Stimulated activated CD8-positive, alpha-beta memory T cell treated with anti-CD3 and anti-CD28 coated beads, Interleukin-4, amount 100 ng/mL, for 4 hours (primary cell): Measurements from ENCODE around the gene KRT9.
"Not testable (repeated sequence)": the region's sequence is repeated elsewhere in the genome, so short reads cannot be mapped to it uniquely, and the experiment has no call there.

Source experiments
- DNase-seq, 2 donors: peaks; one replicate each; pipeline ENCODE4 v3.0.0-alpha.2; 2020; ENCODE audit warnings: low read depth in 2 of 2, low spot score in 1 of 2

KRT9 gene

DNA sequence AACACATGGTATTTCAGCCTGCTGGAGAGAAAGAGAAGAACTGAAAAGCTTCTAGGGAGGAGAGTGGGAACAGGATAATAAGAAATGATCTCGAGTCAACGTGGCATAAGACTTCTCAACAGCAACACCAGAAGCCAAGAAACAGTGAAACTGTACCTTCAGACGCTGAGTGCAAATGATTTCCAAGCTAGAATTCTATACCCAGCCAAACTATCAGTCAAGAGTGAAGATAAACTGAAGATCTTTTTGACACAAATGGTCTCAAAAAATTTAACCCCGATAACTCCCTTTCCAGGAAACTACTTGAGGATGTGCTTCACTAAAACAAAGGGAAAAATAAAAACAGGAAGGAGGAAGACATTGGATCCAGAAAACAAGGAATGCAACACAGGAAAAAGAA is 35.1 kb upstream of the KRT9 start:
- DNase-seq, result not testable (repeated sequence)

DNA sequence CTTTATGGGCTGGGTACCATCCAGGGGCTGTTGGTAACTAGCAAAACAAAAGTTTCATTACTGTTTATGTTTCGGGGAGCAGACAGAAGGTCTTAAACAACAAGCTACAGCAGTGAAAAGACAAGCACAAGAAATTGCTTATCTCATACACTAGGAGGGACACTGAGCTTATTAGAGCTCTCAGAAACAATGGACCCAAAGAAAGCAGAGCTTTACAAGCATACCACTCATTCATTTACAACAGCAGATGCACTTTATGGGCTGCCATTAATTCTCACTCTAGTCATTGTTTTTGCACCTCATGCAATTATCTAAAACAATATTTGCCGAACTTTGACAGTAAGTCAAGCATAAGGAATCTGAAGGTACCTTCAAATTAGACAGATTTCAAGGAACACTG is 30.7 kb upstream of the KRT9 start:
- DNase-seq, result no peak

DNA sequence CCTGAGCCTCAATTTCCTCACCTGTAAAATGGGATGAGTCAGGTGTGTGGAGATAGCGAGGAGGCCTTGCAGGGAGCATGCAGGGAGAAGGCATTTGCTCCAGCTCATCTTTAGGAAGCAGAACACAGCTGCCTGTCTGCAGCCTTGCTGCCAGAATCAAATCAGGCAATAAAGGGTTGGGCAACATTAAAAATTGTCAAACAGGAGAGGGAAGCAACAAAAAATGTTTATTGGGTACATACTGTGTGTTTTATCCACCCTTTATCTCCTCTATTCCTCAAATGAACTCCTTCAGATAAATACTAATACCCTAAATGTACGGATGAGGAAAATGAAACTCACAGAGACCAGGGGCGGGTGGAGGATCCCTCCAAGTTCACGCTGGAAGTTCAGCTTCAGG is 28.5 kb upstream of the KRT9 start:
- DNase-seq, result no peak

DNA sequence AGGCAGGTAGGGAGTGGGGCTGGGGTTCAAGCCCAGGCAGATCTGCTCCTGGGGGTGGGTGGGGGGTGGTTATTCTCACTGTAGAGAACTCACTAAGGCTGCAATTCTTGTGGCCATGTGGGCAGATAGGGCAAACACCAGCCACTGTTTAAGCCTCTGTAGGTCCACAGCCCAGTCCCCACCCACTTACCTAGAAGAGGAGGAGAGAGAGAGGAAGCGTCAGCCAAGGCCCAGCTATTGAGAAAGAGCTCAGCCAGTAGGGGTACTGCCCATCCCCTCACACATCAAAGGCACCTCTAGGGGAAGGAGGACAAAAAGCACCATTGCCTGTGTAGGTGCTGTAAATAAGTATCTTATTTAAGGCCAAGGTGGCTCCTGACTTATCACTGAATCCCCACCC is 27.8 kb upstream of the KRT9 start:
- DNase-seq, result no peak

DNA sequence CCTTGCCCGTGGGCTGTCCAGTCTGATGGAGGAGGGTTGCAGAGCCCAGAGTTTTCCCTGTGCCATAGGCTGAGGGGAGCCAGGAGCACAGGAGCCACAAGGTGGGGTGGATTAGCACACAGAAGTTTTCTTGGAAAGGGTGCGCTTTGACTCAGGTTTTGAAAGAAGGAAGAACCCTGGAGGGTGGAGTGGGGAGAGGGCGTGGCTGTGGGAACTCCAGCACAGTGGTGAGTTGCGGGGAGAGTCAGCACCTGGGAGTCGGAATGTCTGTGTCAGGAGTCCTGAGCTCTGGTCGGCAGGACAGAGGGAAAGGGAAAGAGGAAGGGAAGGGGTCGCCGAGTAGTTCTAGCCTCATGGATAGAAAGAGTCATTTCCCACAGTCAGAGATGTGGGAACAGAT is 23.7 kb upstream of the KRT9 start:
- no peak for DNase-seq

DNA sequence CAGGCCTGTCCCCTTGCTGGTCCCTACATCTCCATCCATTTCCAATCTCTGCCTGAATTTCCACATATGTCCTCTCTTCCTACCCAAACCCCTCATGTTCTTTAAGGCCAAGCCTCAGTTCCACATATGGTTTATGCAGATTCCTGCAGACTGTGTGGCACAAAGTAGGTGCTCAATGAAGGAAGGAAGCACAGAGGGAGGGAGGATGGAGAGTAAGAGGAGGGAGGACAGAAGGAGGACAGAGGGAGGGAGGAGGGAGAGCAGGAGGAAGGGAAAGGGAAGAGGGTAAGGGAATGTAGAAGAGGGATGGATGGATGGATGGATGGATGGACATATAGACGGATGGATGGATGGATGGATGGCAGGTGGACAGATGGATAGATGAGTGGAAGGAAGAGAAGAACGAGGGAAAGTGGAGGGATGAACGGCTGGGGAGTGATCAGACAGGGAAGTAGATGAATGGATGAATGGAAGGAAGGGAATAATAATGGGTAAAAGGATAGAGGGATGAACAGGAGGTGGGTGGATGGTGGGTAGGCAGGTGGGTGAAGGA is 22.6 kb upstream of the KRT9 start:
- DNase-seq, result no peak

DNA sequence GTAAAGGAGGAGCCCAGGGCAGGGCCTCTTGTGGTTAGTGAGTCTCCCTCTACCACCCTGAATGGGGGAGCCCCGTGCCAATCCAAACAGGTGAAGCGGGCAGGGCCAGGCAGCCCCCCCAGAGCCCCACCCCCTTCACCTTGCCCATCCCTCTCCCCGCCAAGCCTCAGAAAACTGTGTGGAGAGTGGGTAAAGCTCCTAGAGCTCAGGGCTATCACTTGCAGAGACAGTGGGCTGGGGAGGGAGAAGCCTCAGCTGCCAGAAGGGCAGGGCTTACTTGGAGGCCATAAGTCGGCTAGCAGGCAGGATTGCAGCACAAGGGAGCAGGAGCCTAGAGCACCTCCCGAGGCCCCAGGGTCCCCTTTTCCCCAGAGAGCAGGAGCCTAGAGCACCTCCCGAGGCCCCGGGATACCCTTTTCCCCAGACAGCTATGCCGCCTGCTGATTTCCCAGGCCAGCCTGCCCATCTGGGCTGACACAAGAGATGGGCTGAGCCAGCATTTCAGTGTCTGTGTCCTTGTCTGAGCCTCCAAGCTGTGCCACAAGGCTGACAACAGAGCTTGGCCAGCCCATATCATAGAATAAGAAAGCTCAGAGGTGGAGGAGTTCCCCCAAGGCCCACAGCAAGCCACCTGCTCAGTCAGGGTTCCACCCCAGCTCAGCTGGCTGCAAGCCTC is 21.6 kb upstream of the KRT9 start:
- DNase-seq, result no peak

DNA sequence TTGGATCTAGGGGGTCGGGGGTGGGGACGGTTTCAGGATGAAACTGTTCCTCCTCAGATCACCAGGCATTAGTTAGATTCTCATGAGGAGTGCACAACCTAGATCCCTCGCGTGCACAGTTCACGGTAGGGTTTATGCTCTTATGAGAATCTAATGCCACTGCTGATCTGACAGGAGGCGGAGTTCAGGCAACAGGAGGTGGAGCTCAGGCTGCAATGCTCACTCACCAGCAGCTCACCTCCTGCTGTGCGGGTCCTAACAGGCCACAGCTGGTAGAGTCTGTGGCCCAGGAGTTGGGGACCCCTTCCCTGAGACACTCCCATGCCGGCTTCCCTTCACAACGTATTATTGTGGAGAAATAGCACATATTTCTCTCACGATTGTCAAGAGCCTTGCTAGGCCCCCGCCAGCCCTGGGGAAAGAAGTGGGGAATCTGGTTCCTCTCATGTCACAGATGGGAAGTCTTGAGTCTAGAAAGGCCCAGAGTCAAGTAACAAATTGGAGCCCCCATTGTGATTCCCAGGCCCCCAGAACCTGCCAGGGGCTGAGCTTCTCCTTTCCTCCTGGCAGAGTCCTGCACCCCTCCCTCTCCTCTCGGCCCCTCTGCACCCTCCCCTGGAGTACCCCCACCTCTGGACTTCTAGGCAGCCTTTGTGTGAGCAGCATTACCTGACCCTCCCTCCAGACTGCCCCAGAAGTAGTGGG is 20.9 kb upstream of the KRT9 start:
- DNase-seq, result no peak

DNA sequence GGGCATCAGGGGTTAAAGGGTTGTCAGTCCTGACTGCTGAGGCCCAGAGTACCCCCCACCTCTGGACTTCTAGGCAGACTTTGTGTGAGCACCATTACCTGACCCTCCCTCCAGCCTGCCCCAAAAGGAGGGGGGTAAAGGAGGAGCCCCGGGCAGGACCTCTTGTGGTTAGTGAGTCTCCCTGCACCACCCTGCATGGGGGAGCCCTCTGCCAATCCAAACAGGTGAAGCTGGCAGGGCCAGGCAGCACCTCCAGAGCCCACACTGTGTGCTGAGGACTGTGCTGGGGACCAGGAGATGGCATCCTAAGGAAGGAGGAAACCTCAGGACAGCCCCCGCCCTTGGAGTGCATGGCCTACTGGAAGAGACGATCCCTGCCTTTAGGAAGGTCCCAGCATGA is 17.4 kb upstream of the KRT9 start:
- DNase-seq, result no peak

DNA sequence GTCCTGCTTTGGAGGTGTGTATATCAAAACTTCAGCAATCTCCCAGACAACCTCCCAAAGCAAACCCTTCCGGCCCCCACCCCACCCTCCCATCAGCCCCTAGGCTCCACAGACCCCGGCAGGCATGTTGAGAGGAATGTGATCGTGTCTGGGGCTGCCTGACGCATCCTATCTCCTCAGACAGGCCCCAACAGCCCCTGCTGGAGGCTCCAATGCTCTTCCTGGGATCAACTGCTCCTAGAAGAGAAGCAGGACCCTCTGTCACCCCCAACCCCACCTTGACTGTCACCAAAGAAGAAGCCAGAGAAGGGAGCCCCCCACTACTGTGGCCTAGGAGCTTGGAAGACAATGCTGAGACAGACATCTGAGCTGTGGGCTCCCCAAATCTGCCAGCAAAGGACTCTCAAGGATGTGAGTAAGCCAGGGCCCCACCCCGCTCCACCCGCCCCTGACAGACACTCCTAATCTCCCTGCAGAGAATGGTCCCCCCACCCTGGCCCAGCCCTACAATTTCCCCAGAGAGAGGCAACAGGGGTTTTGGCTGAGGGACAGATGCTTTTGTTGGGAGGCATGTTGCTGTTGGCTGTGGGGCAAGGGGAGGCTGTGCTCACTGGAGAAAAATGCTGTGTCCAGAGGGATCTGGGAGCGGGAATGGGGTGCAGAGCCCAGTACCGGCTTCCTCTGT is 16.4 kb upstream of the KRT9 start:
- no peak for DNase-seq

DNA sequence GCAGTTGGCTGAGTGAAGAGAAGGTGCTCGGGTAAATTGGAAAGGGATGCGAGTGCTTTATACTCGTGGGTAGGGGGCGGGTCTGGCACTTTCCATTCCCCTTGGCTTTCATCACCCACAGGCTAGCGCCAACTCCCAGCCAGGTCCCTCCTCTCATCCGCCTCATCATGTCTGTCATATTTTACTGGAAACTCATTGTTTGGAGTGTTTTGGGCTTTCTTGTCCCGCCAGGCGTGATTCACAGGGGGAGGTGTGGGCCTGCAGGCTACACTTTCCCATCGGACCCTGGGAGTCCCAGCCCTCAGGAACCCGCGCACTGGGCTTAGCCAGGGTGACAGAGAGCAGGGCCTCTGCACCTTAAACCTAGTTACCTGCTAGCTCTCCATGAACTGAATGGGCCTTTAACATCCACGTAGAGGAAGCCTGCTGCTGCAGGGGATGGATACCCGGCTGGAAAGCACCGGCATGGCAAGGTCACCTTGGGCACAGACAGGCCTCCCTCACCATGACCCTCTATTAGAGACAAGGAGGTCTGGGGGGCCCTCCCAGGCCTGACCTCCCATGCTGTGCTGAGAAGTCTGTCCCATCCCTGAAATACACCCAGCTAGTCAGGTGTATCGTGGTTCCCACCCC is 15.1 kb upstream of the KRT9 start, which contains the start of gene KRT14:
Gene KRT14, minus strand, starts transcription at position 33 of the 633 bp plus-strand sequence. CDS start 61 bp downstream, outside the sequence.
- DNase-seq, result no peak

DNA sequence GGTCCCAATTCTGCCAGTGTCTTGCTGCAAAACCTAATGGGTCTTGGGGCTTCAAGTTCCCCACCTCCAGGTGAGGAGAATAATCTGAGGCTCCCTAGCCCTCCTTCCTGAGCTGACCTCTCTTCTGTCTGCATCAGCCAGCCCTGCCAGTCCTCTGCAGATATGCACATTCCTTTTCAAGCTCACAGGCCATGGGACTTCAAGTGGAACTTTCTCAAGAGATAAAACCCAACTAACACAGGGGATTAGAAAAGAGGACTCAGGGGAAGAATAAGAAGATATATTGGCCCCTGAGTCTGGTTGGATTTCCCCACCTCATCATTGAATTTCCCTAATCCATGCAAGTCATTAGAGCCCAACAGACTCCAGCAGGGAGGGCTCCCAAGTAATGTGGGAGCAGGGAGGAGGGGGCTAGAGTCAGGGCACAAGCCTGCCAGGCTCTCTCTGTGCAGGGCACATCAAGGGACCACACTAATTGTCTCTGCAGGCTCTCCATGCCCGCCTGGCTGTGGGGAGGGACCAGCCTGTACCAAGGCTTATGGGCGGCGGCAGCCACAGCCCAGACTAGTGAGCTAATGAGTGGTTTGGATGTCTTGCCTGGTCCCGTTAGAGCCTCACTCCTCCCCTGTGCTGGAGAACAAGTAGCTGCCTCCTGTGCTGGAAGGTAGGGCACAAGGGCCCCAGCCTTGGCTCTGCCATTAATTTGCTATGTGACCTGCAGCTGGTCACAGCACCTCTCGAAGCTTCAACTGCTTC is 13.6 kb upstream of the KRT9 start:
- no peak for DNase-seq

DNA sequence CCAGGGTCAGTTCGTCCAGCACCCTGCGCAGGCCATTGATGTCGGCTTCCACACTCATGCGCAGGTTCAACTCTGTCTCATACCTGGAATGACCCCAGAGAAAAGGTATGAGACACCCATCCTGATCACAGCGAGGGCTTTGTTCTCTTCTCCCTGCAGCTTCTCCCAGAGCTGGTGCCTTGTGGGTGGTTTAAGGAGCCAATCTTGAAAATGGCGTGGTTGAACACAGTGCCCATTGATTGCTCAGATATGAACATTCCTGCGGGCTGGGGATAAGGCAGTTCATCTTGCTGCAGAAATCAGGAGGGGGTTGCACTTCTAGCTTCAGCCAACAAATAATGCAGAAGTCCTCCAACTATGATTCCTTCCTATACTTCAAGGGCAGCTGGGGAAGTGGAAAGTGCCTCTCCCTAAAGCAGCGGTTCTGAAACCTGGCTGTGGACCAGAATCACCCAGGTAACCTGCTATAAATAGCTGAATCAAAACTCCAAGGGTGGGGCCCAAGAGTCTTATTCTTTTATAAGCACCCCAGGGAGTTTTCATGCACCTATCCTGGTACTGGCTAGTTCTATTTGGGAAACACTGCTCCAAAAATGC is 12.6 kb upstream of the KRT9 start:
- not testable (repeated sequence) for DNase-seq

DNA sequence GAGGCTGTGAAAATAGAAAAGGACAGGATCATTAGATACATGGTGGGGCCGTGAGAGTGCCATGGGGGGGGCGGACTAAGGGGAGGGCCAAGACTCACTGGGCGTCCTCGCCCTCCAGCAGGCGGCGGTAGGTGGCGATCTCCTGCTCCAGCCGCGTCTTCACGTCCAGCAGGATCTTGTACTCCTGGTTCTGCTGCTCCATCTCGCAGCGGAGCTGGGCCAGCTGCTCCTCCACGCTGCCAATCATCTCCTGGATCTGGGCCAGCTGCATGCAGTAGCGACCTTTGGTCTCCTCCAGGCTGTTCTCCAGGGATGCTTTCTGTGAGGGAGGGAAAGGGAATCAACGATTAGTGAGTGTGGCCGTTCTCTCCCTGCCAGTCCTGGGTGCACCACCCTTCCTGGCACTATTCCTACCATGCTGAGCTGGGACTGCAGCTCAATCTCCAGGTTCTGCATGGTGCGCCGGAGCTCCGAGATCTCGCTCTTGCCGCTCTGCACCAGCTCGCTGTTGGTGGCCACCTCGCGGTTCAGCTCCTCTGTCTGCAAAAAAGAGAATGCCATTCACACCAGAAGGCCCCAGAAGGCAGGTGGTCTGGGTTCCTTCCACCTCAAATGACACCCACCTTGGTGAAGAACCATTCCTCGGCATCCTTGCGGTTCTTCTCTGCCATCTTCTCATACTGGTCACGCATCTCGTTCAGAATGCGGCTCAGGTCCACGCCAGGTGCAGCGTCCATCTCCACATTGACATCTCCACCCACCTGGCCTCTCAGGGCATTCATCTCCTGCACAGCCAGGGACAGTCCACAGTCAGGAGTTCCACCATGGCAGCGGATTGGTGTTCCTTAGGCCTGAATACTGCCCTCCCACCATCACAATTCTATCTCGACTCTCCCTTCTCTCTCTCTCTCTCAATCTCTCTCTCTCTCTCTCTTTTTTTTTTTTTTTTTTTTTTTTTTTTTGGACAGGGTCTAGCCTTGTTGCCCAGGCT is 11.6 kb upstream of the KRT9 start:
- DNase-seq, result no peak

DNA sequence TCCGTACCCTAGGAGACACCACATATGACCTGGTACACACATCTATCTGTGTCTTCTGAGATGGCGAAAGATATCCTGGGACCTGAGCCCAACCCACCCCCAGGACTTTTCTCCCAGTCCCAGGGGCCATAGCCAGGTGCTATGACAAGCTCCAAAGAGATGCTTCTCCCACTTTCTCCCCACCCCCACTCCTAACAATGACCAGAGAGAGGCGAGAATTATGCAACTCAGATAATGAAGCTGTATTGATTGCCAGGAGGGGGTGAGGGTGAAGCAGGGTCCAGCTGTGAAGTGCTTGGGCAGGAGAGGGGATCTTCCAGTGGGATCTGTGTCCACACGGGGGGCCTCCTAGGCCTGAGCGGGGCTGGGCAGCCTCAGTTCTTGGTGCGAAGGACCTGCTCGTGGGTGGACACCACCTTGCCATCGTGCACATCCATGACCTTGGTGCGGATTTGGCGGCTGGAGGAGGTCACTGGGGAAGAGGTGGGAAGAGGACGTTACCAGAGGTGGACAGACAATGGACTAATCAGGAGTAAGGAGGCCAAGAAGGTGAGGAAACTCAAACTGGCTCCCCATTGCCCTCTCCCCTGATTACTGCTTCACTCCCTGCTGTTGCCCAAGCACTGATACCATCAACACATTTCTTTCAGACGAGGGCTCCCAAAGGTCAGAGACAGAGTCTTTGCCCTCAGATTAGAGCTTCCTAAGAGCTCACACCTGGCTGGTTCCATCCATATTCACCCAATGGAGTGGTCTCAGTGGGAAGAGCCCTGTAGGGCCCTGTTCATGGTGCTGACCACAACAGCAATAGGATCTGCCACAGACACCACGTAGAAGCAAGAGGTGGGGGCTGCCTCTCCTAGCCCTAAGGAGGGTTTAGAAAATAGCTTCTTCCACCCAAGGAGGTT is 10.5 kb upstream of the KRT9 start:
- DNase-seq, result not testable (repeated sequence)

DNA sequence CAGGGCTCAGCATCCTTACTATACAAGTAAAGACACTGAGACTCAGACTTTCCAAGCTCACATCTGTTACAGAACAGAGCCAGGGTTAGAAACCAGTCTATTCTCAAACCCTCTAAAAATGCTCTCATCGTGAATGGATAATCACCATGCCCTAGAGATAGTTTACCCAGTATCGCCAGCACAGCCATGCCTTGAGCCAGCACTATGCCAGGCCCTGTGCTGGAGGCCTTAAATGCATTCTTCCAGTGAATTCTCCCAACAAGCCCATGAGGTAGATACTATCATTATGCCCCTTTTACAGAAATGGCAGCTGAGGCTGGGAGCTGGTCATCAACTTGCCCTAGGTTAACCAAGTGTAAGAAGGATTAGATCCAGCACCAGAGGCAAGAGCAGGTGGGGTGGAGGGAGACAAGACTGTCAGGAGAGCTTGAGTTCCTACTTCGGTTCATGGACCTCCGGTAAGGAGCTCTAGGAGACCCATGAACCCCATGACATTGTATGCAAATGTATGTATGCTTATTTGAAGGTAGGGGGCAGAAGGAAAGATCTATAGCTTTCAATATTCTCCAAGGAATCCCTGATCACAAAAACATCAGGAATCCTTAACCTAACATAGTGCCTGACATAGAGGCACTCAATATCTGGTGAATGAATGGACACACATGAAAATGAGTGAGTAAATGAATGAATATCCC is 9.7 kb upstream of the KRT9 start:
- DNase-seq, result no peak

DNA sequence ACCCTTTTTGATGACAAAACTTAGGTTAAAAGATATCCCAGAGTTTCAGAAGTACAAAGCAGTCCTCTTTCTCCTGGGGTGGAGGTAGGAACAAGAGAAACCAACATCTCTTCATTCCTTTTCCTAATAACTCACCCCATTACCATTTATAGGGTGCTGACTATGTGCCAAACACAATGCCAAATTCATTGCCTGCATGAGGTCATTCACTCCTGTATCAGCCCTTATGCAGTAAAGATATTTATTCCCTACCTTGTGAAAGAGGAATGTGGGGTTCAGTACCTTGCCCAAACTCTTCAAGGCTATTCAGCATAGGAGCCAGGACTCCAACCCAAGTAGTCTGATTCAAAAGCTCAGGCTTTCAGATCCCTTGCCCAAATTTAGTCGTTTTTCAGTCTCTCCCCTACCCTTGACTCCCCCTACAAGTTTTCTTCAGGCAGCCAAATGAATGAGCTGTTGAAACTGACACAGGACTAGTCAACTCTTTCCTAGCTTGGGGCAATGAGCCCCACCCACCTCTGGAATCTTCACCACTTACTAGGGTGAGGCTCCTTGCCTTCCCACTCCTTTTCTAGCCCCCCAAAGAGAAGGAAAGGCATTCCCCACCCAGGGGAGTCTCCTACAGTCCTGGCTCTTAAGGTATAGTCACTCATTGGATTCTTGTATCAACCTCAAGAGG is 9.0 kb upstream of the KRT9 start:
- DNase-seq, result no peak
